Activated B cell treated with CpG ODN at 0.5 μM for 24 hours (primary cell): ENCODE measurements around the gene GCNT1. TPM values are rescaled to one million over a fixed set of nuclear protein-coding genes. Genes with fewer than 3 reads are reported as not detected.

Experiments
- ATAC-seq: fragments of 200-7000 bp; cut with Tn5 transposase; one replicate; pipeline ENCODE4 v1.10.0; 2021; ENCODE audit warnings: low read depth, mild to moderate bottlenecking, moderate library complexity
- CTCF ChIA-PET: fragments of 350-600 bp; sonication (Branson Sonifier 250); formaldehyde crosslinking; loops from one replicate; lab custom pipeline; 2021; ENCODE audit warnings: antibody characterized with exemption; lab: Charles Lee
- POLR2A ChIA-PET: fragments of 350-600 bp; sonication (Branson Sonifier 250); formaldehyde crosslinking; loops from one replicate; lab custom pipeline; 2021; ENCODE audit warnings: antibody characterized with exemption; lab: Charles Lee
- DNase-seq: peaks from one replicate; pipeline ENCODE4 v3.0.0; 2022
- H3K27ac Mint-ChIP-seq: one replicate; pipeline ENCODE4 v1.8.0; 2020; ENCODE audit warnings: mixed read lengths
- H3K27me3 Mint-ChIP-seq: one replicate; pipeline ENCODE4 v1.8.0; 2021; ENCODE audit warnings: mixed read lengths
- H3K36me3 Mint-ChIP-seq: one replicate; pipeline ENCODE4 v1.8.0; 2021; ENCODE audit warnings: low read depth, mixed read lengths
- H3K4me1 Mint-ChIP-seq: one replicate; pipeline ENCODE4 v1.8.0; 2021; ENCODE audit warnings: mixed read lengths
- H3K4me3 Mint-ChIP-seq: one replicate; pipeline ENCODE4 v1.8.0; 2020; ENCODE audit warnings: mild to moderate bottlenecking, mixed read lengths
- H3K9me3 Mint-ChIP-seq: one replicate; pipeline ENCODE4 v1.8.0; 2020; ENCODE audit warnings: mixed read lengths
- intact Hi-C: fragments of 100-400 bp; cut with micrococcal nuclease; formaldehyde crosslinking; loops from one replicate; pipeline ENCODE4 v1.15.1; 2024
- total RNA-seq: library from RNA; stranded (reverse); gene quantifications from 2 replicates; pipeline ENCODE4 v1.2.3, GENCODE V29; 2022
- TF ChIP-seq, protein P1 (sequence below): fragments of 200-600 bp; IDR thresholded peaks from one replicate; pipeline ENCODE4 v1.8.0; 2022; ENCODE audit warnings: antibody characterized with exemption, mild to moderate bottlenecking

GCNT1 gene
- total RNA-seq, 1 donor from 2014 or later = 10.6 TPM

DNA sequence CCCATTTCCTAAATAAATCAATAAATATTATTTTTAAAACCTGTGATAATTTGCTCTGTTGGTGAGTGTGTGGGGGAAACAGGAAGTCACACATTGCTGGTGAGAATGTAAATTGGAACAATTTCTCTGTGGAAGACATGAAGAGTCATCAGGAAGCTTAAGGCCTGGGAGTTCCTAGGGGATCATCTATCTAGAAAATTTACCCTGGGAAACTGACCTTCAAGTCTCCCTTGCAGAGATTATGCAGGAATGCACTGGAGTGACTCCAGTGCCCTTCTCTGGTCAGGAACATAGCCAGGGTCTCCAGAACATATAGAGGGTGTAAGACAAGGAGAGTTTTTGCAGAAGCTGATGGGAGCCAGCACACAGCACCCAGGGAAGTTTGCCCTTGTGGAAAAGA, 13.0 kb upstream of the GCNT1 start:
- peaks cover 3% of the 10 kb centered on the region for H3K4me1 Mint-ChIP-seq

DNA sequence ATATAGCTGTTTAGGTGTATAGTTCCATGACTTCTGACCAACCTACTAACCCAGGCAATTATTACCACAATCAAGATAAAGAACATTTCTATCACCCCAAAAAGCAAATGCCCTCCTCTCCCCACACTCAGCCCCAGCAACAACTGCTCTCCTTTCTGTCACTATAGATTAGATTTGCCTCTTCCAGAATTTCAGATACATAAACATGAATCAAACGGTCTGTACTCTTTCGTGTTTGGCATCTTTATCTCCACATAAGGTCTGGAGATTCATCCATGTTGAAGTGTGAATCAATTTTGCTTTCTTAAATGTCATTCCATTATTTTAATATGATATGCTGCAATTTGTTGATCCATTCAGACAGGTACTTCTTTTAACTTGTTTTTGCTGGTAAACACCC, 10.5 kb upstream of the GCNT1 start:
- intact Hi-C loops = no loop called here
- no peak overlapping the region for H3K4me3 Mint-ChIP-seq
- DNase-seq (no peak), ATAC-seq (no peak)
- H3K27me3 Mint-ChIP-seq = no peaks in the 10 kb centered on the region
- CTCF ChIA-PET = interaction anchor here (0.8 to 7.2 kb wide), 6 partner anchors 24 to 255 kb away, joined by 3 to 76 read pairs (median 4); no protein-coding TSS in a partner anchor
- no peaks in the 10 kb centered on the region for H3K4me1 Mint-ChIP-seq
- POLR2A ChIA-PET = no interaction called here
- H3K36me3 Mint-ChIP-seq = no peaks in the 10 kb centered on the region
- no peaks in the 10 kb centered on the region for H3K9me3 Mint-ChIP-seq
- H3K27ac Mint-ChIP-seq = no peak overlapping the region
- TF ChIP-seq, protein P1, sequence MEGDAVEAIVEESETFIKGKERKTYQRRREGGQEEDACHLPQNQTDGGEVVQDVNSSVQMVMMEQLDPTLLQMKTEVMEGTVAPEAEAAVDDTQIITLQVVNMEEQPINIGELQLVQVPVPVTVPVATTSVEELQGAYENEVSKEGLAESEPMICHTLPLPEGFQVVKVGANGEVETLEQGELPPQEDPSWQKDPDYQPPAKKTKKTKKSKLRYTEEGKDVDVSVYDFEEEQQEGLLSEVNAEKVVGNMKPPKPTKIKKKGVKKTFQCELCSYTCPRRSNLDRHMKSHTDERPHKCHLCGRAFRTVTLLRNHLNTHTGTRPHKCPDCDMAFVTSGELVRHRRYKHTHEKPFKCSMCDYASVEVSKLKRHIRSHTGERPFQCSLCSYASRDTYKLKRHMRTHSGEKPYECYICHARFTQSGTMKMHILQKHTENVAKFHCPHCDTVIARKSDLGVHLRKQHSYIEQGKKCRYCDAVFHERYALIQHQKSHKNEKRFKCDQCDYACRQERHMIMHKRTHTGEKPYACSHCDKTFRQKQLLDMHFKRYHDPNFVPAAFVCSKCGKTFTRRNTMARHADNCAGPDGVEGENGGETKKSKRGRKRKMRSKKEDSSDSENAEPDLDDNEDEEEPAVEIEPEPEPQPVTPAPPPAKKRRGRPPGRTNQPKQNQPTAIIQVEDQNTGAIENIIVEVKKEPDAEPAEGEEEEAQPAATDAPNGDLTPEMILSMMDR = no peak

More for the DNA sequence above, 13.0 kb upstream of the GCNT1 start:
- Mint-ChIP-seq H3K9me3 (peaks cover 2% of the 10 kb centered on the region), H3K4me3 (no peak overlapping the region), H3K27me3 (no peaks in the 10 kb centered on the region), H3K27ac (no peak overlapping the region), H3K36me3 (no peaks in the 10 kb centered on the region)
- ChIA-PET CTCF (interaction anchor here (1.4 to 7.2 kb wide), 3 partner anchors 211 to 258 kb away, joined by 3 to 76 read pairs (median 54); no protein-coding TSS in a partner anchor), POLR2A (no interaction called here)
- no peak for DNase-seq
- TF ChIP-seq, protein P1 = no peak
- intact Hi-C loops = loop anchor here (2.0 kb wide), 1 partner anchor 51 kb away; the partner anchor contains the start of gene RFK
- no peak for ATAC-seq

DNA sequence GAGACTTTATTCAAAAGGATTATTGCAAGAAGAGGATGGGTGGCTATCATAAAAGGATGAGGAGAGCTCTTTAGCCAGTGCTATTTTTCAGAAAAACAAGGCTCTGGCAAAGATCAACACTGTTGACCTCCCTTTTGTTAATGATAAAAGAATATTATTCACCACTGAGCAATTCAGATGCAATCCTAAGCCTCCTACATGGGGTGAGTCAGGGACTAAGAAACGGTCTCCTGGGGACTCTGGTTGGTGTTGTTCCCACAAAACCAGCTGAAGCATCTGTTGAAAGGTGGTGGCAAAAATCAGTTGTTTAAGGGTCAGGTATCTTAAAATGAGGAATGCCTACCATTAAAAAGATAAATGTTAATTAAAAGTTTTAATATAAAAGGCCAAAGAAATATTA, 7.7 kb upstream of the GCNT1 start:
- Mint-ChIP-seq H3K4me1 (peaks cover 4% of the 10 kb centered on the region), H3K27me3 (no peaks in the 10 kb centered on the region), H3K9me3 (no peaks in the 10 kb centered on the region), H3K36me3 (no peaks in the 10 kb centered on the region), H3K27ac (no peak overlapping the region), H3K4me3 (no peak overlapping the region)
- TF ChIP-seq, protein P1 = no peak
- intact Hi-C loops = no loop called here
- ATAC-seq (no peak), DNase-seq (no peak)
- POLR2A ChIA-PET = no interaction called here
- CTCF ChIA-PET = interaction anchor here (0.9 to 1.2 kb wide), 2 partner anchors 57 to 207 kb away, joined by 3 to 8 read pairs; partner anchors contain the start of gene RFK

DNA sequence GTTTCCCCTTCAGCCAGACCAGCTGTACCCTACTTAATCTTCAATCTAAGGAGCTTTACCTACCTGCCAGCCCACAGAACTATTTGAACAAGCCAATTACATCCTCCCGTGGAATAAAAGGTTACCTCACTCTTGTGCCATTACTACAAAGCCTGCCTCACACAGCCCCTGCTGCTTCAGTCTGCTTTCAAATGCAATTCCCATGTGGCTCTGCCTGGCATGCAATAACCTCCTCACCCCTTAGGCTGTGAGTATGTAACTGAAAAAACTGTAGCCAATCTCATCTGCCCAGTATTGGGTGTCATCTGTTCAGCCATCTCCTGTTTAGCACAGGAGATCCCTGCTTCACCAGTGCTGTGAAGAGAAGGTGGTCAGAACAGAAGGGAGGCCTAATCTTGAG, 6.1 kb upstream of the GCNT1 start:
- no peak for DNase-seq
- H3K9me3 Mint-ChIP-seq = no peaks in the 10 kb centered on the region
- ChIA-PET CTCF (interaction anchor here (1.1 kb wide), 2 partner anchors 206 to 250 kb away, joined by 3 to 4 read pairs; no protein-coding TSS in a partner anchor), POLR2A (no interaction called here)
- no peak for ATAC-seq
- TF ChIP-seq, protein P1 = no peak
- H3K4me1 Mint-ChIP-seq = peaks cover 12% of the 10 kb centered on the region
- H3K36me3 Mint-ChIP-seq = no peaks in the 10 kb centered on the region
- no peak overlapping the region for H3K27ac Mint-ChIP-seq
- H3K27me3 Mint-ChIP-seq = no peaks in the 10 kb centered on the region
- intact Hi-C loops = no loop called here
- no peak overlapping the region for H3K4me3 Mint-ChIP-seq

DNA sequence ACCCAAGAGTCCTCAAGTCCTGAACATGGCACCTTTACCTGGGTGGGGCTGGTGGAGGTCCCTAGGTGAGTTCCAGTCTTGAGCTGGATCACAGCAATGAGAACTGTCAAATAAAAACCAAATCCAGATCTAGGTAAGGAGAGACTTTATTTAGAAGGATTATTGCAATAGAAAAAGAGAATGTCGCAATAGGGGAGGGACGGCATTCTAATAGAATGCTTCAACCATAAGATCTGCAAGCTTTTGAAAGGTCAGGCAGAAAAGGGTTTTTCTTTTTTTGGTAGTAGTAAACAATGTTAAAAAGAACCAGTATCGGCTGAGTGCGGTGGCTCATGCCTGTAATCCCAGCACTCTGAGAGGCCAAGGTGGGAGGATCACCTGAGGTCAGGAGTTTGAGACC, 5.2 kb upstream of the GCNT1 start:
- H3K27ac Mint-ChIP-seq = no peak overlapping the region
- no peaks in the 10 kb centered on the region for H3K9me3 Mint-ChIP-seq
- intact Hi-C loops = no loop called here
- ATAC-seq = no peak
- ChIA-PET POLR2A (interaction anchor here (0.6 kb wide), 1 partner anchor 716 kb away, joined by 3 read pairs; no protein-coding TSS in a partner anchor), CTCF (no interaction called here)
- H3K4me3 Mint-ChIP-seq = no peak overlapping the region
- TF ChIP-seq, protein P1 = no peak
- peaks cover 18% of the 10 kb centered on the region for H3K4me1 Mint-ChIP-seq
- no peaks in the 10 kb centered on the region for H3K27me3 Mint-ChIP-seq
- DNase-seq = no peak
- no peaks in the 10 kb centered on the region for H3K36me3 Mint-ChIP-seq
